Astrocyte (in vitro differentiated cells and primary cell): ENCODE data around the gene UBE2M. TPM values are rescaled to one million over a fixed set of nuclear protein-coding genes. Genes with fewer than 3 reads are reported as not detected.

Source experiments
- DNase-seq: peaks from one replicate; pipeline ENCODE4 v3.0.0-alpha.2; 2010; ENCODE audit warnings: low read depth
- FAIRE-seq: peaks from 2 replicates; lab custom pipeline; 2011; peaks lifted over from hg19 to GRCh38; lab: Jason Lieb, UNC
- H2AFZ ChIP-seq: 2 replicates; pipeline ENCODE4 v1.6.0; 2012; ENCODE audit warnings: low read depth, low read length, inconsistent platforms
- H3K27ac ChIP-seq: 2 replicates; pipeline ENCODE4 v1.5.1; 2011; ENCODE audit warnings: low read depth, low read length, inconsistent platforms
- H3K27me3 ChIP-seq: 2 replicates; pipeline ENCODE4 v1.6.0; 2011; ENCODE audit warnings: low read length, inconsistent platforms; ENCODE audit not compliant: insufficient read depth
- H3K36me3 ChIP-seq: 2 replicates; pipeline ENCODE4 v1.5.1; 2011; ENCODE audit warnings: low read length, inconsistent platforms; ENCODE audit not compliant: insufficient read depth
- H3K4me1 ChIP-seq: 2 replicates; pipeline ENCODE4 v1.5.1; 2011; ENCODE audit warnings: low read length, inconsistent platforms; ENCODE audit not compliant: insufficient read depth
- H3K4me2 ChIP-seq: 2 replicates; pipeline ENCODE4 v1.6.0; 2012; ENCODE audit warnings: low read length, inconsistent platforms
- H3K4me3 ChIP-seq: 2 replicates; pipeline ENCODE4 v1.5.1; 2011; ENCODE audit warnings: low read depth, mild to moderate bottlenecking, low read length, inconsistent platforms; ENCODE audit not compliant: insufficient read depth
- H3K79me2 ChIP-seq: 2 replicates; pipeline ENCODE4 v1.6.0; 2012; ENCODE audit warnings: mild to moderate bottlenecking, low read length, inconsistent platforms; ENCODE audit not compliant: insufficient read depth
- H3K9ac ChIP-seq: 2 replicates; pipeline ENCODE4 v1.6.0; 2012; ENCODE audit warnings: mild to moderate bottlenecking, low read length, inconsistent platforms
- H3K9me3 ChIP-seq: 2 replicates; pipeline ENCODE4 v1.5.1; 2012; ENCODE audit warnings: low read depth, mild to moderate bottlenecking, low read length, inconsistent platforms; ENCODE audit not compliant: insufficient read depth
- H4K20me1 ChIP-seq: 2 replicates; pipeline ENCODE4 v1.6.0; 2012; ENCODE audit warnings: low read length, inconsistent platforms; ENCODE audit not compliant: insufficient read depth
- H3K27ac Mint-ChIP-seq: one replicate; pipeline ENCODE4 v1.8.0; 2021; ENCODE audit warnings: mild to moderate bottlenecking, mixed read lengths; ENCODE audit not compliant: unreplicated experiment
- H3K27me3 Mint-ChIP-seq: one replicate; pipeline ENCODE4 v1.8.0; 2021; ENCODE audit warnings: low read depth, mixed read lengths; ENCODE audit not compliant: unreplicated experiment
- H3K36me3 Mint-ChIP-seq: one replicate; pipeline ENCODE4 v1.8.0; 2021; ENCODE audit warnings: low read depth, mixed read lengths; ENCODE audit not compliant: unreplicated experiment
- H3K4me1 Mint-ChIP-seq: one replicate; pipeline ENCODE4 v1.8.0; 2021; ENCODE audit warnings: low read depth, mixed read lengths; ENCODE audit not compliant: unreplicated experiment
- H3K4me3 Mint-ChIP-seq: one replicate; pipeline ENCODE4 v1.8.0; 2021; ENCODE audit warnings: mild to moderate bottlenecking, moderate library complexity, mixed read lengths; ENCODE audit not compliant: unreplicated experiment
- H3K9me3 Mint-ChIP-seq: one replicate; pipeline ENCODE4 v1.8.0; 2021; ENCODE audit warnings: mild to moderate bottlenecking, mixed read lengths; ENCODE audit not compliant: unreplicated experiment
- CTCF ChIP-seq: IDR thresholded peaks from 2 replicates; pipeline ENCODE4 v1.5.1; 2011; ENCODE audit warnings: low read depth, mild to moderate bottlenecking, inconsistent platforms, low read length, moderate library complexity; ENCODE audit not compliant: insufficient read depth
- EZH2 ChIP-seq: IDR thresholded peaks from 2 replicates; pipeline ENCODE4 v1.6.1; 2012; ENCODE audit warnings: mild to moderate bottlenecking, low read length, inconsistent platforms; ENCODE audit not compliant: insufficient read depth
- total RNA-seq: library from RNA; stranded (reverse); gene quantifications from 2 replicates; pipeline ENCODE4 v1.2.1, GENCODE V29; 2021

UBE2M gene
- total RNA-seq, 1 donor from 2014 or later: 113 TPM

- Mint-ChIP-seq H3K27ac (peak within 1 kb of the TSS; percentile 100), H3K9me3 (no peaks in the 10 kb centered on the region), H3K4me1 (peaks cover 12% of the 10 kb centered on the region), H3K36me3 (peaks cover 7% of the 10 kb centered on the region), H3K27me3 (no peaks in the 10 kb centered on the region), H3K4me3 (peak within 1 kb of the TSS; percentile 98)
- H3K4me1 ChIP-seq: peaks cover 20% of the 10 kb centered on the region
- peak within 1 kb of the TSS; percentile 97 for H3K4me2 ChIP-seq
- peak within 1 kb of the TSS; percentile 95 for H3K9ac ChIP-seq
- TF ChIP-seq CTCF: no peak
- no peak for TF ChIP-seq EZH2
- peaks cover 3% of the 10 kb centered on the region for H4K20me1 ChIP-seq
- H3K9me3 ChIP-seq: no peaks in the 10 kb centered on the region
- FAIRE-seq (peak; percentile 65), DNase-seq (peak; percentile 100)
- H3K27ac ChIP-seq: peak within 1 kb of the TSS; percentile 96
- H3K27me3 ChIP-seq: no peaks in the 10 kb centered on the region
- peaks cover 17% of the 10 kb centered on the region for H3K79me2 ChIP-seq
- H3K4me3 ChIP-seq: peak within 1 kb of the TSS; percentile 74
- H2AFZ ChIP-seq: peak within 1 kb of the TSS; percentile 84
- H3K36me3 ChIP-seq: no peaks in the 10 kb centered on the region
Measured at GRCh38 chr19:58572818-58573657, 14.6 kb upstream of the UBE2M start, which contains the start of gene MZF1. Gene MZF1 (minus strand): TSS chr19:58573335. CDS start chr19:58571389, 1,946 bp downstream.

DNA sequence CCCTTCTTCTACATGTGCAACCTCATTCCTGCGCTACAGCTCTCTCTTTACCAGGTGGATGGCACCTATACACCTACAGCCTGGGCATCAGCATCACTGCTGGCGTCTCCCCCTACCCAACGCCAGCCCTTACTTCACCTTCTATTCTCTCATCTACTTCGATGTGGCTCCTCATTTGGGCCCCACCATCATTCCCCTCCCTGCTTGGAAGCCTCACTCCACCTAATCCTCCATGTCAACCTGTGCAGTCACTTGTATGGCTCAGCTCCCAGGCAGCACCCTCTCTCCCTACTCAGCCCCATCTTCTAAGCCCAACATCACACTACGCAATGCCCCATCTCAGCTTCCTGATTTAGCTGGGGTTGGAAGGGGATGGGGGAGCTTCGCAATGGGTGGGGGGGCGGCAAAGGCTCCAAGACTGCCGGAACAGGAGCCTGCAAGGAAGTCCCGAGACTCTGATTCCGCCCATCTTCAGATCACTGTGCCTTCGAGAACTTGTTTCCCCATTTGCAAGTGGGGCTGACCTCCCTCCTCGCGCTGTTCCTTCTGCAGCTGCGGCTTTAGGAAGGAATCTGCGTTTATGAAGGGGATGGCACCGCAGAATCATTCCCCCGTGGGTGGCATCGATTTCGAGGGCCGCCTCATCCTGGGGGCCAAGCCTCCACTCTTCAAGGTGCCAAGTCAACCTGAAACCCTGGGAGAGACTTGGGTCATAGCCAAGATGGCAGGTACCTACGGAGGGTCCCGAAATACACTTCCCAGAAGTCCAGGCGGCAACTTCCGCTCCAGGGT is 13.8 kb upstream of the UBE2M start:
- Histone ChIP-seq H2AFZ (peak overlapping the region; percentile 84), H4K20me1 (no peaks in the 10 kb centered on the region), H3K79me2 (peaks cover 9% of the 10 kb centered on the region), H3K4me3 (peak overlapping the region; percentile 74), H3K27me3 (no peaks in the 10 kb centered on the region), H3K4me2 (peak overlapping the region; percentile 97), H3K9ac (peak overlapping the region; percentile 95), H3K36me3 (no peaks in the 10 kb centered on the region), H3K4me1 (peaks cover 20% of the 10 kb centered on the region), H3K27ac (peak overlapping the region; percentile 96), H3K9me3 (no peaks in the 10 kb centered on the region)
- Mint-ChIP-seq H3K27me3 (no peaks in the 10 kb centered on the region), H3K4me3 (peak overlapping the region; percentile 98), H3K4me1 (peaks cover 12% of the 10 kb centered on the region), H3K27ac (peak overlapping the region; percentile 100), H3K36me3 (peaks cover 6% of the 10 kb centered on the region), H3K9me3 (no peaks in the 10 kb centered on the region)
- no peak for DNase-seq
- no peak for TF ChIP-seq EZH2
- TF ChIP-seq CTCF: no peak
- FAIRE-seq: no peak
